AG04450 (cell line): ENCODE data around the gene TEN1. TPM values are rescaled to one million over a fixed set of nuclear protein-coding genes. Genes with fewer than 3 reads are reported as not detected.

Source experiments
- CTCF ChIA-PET: fragments of 300-600, 350-600 bp; formaldehyde crosslinking; extraction: SDS; loops from one replicate; lab custom pipeline; 2022; ENCODE audit warnings: antibody characterized with exemption, inconsistent platforms; lab: Charles Lee
- POLR2A ChIA-PET: fragments of 350-600 bp; formaldehyde crosslinking; extraction: SDS; loops from one replicate; lab custom pipeline; 2021; ENCODE audit warnings: antibody characterized with exemption, inconsistent platforms; lab: Yijun Ruan, JAX
- DNase-seq: peaks from one replicate; pipeline ENCODE4 v3.0.0-alpha.2; 2011; ENCODE audit warnings: low read depth, low spot score
- H3K27ac ChIP-seq: one replicate; pipeline ENCODE4 v1.5.1; 2012; ENCODE audit warnings: low read depth, low read length, control low read depth
- H3K27me3 ChIP-seq: one replicate; pipeline ENCODE4 v1.6.0; 2012; ENCODE audit warnings: low read length; ENCODE audit not compliant: control insufficient read depth, insufficient read depth
- H3K4me3 ChIP-seq: 2 replicates; pipeline ENCODE4 v1.5.1; 2011; ENCODE audit warnings: mild to moderate bottlenecking, low read depth, low read length, control low read depth
- H3K9me3 ChIP-seq: 2 replicates; pipeline ENCODE4 v1.5.1; 2012; ENCODE audit warnings: low read length; ENCODE audit not compliant: control insufficient read depth, insufficient read depth
- polyA plus RNA-seq: library from polyadenylated mRNA; depleted of rRNA; stranded (reverse); fragments of >200 nt; gene quantifications from 2 replicates; pipeline ENCODE4 v1.2.3, GENCODE V29; 2011
- TF ChIP-seq, protein P1 (sequence below): IDR thresholded peaks from 2 replicates; pipeline ENCODE4 v1.5.1; 2011; ENCODE audit warnings: low read depth, low read length, control low read depth, inconsistent platforms

Gene TEN1
- polyA plus RNA-seq, 1 experiment: 9.1 TPM

DNA sequence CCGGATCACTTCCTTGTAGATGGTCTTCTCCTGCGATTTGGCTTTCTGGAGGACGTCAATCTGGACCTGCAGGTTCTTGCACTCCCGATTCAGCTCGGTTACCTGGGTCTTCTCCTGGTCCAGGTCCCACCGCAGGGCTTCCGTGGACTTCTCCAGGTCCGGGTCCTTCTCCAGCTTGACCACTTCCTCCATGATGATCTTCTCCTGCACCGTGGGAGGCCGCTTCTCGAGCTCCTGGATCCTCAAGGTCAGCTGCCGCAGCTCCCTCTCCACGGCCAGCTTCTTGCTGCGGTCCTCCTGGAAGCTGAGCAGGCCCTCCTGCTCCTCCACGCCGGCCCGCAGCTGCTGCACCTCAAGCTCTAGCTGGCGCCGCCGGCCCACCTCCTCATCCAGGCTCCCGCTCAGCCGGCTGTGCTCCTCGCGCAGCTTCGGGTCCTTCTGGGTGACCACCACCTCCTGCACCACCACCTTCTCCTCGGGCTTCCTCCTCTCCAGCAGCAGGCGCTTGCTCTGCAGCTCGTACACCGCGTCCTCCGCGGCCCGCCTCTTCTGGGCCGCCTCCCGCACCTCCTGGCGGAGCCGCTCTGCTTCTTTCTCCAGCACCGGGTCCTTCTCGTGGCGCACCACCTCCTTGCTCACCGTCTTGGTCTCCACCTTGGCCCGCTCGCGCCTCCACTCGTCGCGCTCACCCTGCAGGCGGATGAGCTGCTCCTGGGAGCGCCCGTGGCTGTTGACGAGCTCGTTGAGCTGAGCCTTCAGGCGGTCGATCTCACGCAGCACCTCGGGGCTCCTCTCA is 29.8 kb downstream of the TEN1 start:
- ChIA-PET POLR2A (no interaction called here), CTCF (no interaction called here)
- TF ChIP-seq, protein P1, sequence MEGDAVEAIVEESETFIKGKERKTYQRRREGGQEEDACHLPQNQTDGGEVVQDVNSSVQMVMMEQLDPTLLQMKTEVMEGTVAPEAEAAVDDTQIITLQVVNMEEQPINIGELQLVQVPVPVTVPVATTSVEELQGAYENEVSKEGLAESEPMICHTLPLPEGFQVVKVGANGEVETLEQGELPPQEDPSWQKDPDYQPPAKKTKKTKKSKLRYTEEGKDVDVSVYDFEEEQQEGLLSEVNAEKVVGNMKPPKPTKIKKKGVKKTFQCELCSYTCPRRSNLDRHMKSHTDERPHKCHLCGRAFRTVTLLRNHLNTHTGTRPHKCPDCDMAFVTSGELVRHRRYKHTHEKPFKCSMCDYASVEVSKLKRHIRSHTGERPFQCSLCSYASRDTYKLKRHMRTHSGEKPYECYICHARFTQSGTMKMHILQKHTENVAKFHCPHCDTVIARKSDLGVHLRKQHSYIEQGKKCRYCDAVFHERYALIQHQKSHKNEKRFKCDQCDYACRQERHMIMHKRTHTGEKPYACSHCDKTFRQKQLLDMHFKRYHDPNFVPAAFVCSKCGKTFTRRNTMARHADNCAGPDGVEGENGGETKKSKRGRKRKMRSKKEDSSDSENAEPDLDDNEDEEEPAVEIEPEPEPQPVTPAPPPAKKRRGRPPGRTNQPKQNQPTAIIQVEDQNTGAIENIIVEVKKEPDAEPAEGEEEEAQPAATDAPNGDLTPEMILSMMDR: no peak
- Histone ChIP-seq H3K9me3 (peaks cover 5% of the 10 kb centered on the region; the same call in 1 of the 2 replicates), H3K4me3 (no peak overlapping the region), H3K27me3 (peaks cover 2% of the 10 kb centered on the region), H3K27ac (no peak overlapping the region)
- DNase-seq: no peak

DNA sequence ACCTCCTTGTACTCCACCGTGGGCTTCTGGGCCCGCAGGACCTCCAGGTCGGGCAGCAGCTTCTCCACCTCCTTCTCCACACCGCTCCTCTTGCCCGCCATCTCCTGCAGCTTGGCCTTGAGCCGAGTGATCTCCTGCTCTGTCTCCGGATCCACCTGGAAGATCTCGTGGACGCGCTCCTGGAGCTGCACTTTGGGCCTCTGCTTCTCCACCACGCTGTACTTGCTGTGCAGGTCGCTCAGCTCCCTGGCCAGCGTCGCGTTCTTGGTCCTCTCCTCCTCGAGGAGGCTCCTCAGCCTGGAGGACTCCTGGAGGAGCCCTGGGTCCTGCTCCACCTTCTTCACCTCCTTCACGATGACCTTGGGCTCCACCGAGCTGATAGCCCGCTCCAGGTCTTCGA is 30.4 kb downstream of the TEN1 start:
- CTCF ChIA-PET: interaction anchor here (0.7 to 0.9 kb wide), 2 partner anchors 9 to 16 kb away, joined by 3 read pairs; partner anchors contain the start of gene CDK3
- peaks cover 5% of the 10 kb centered on the region; the same call in 1 of the 2 replicates for H3K9me3 ChIP-seq
- no peak overlapping the region for H3K4me3 ChIP-seq
- no peak for DNase-seq
- H3K27me3 ChIP-seq: peaks cover 2% of the 10 kb centered on the region
- POLR2A ChIA-PET: interaction anchor here (0.6 kb wide), 1 partner anchor 17 kb away, joined by 3 read pairs; no protein-coding TSS in a partner anchor
- TF ChIP-seq, protein P1: no peak
- no peak overlapping the region for H3K27ac ChIP-seq

- POLR2A ChIA-PET: interaction anchor here (0.6 kb wide), 1 partner anchor 18 kb away, joined by 3 read pairs; no protein-coding TSS in a partner anchor
- Histone ChIP-seq H3K9me3 (peaks cover 5% of the 10 kb centered on the region; the same call in 1 of the 2 replicates), H3K4me3 (no peak overlapping the region), H3K27ac (no peak overlapping the region), H3K27me3 (peaks cover 4% of the 10 kb centered on the region)
- DNase-seq: no peak
- CTCF ChIA-PET: interaction anchor here (0.7 to 0.9 kb wide), 3 partner anchors 10 to 16 kb away, joined by 3 read pairs; partner anchors contain the start of gene CDK3
- TF ChIP-seq, protein P1: no peak
These were observed 31.1 kb downstream of the TEN1 start for GRCh38 chr17:76009969-76010661.

DNA sequence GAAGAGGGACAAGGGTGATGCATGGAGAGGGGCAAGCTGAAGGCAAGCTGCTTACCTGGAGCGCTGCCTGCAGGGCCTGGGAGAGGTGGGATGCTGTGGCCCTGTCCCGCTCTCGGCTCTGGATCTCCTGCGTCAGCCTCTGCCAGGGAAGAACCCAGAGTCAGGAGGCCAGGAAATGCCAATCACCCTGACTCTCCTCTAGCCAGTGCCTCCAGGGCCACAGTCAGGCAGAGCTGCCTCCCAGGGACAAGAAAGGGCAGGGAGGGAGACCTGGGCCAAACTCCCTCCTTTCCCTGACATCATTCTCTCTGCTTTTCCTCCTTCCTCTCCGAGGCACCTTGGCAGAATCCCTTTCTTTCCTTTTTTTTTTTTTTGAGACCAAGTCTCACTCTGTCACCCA is 32.9 kb downstream of the TEN1 start:
- DNase-seq: no peak
- no peak overlapping the region for H3K27ac ChIP-seq
- POLR2A ChIA-PET: interaction anchor here (1.0 kb wide), 1 partner anchor 254 kb away, joined by 5 read pairs; no protein-coding TSS in a partner anchor
- CTCF ChIA-PET: interaction anchor here (0.9 kb wide), 1 partner anchor 106 kb away, joined by 4 read pairs; no protein-coding TSS in a partner anchor
- H3K27me3 ChIP-seq: peaks cover 4% of the 10 kb centered on the region
- peaks cover 5% of the 10 kb centered on the region; the same call in 1 of the 2 replicates for H3K9me3 ChIP-seq
- TF ChIP-seq, protein P1: no peak
- no peak overlapping the region for H3K4me3 ChIP-seq
